Measurements from ENCODE around the gene FLT1.

FLT1 gene

GRCh38 chr13:28314879-28315278 lies 180.0 kb downstream of the FLT1 start:
- DNase-seq (ENCODE audit: low read depth): no peak

- no peak for DNase-seq (ENCODE audit: low read depth)
Observed at GRCh38 chr13:28313579-28313978, 181.3 kb downstream of the FLT1 start.

GRCh38 chr13:28306325-28306724 lies 188.6 kb downstream of the FLT1 start:
- DNase-seq (ENCODE audit: low read depth): no peak

- no peak for DNase-seq (ENCODE audit: low read depth)
Observed at GRCh38 chr13:28301839-28302238, 193.1 kb downstream of the FLT1 start.

GRCh38 chr13:28299916-28300315 lies 195.0 kb downstream of the FLT1 start:
- DNase-seq (ENCODE audit: low read depth): no peak

- DNase-seq (ENCODE audit: low read depth): no peak
Observed at GRCh38 chr13:28297341-28297740, 197.6 kb downstream of the FLT1 start.

GRCh38 chr13:28286263-28286662 lies 208.7 kb downstream of the FLT1 start:
- DNase-seq (ENCODE audit: low read depth): no peak

- DNase-seq (ENCODE audit: low read depth): no peak
Observed at GRCh38 chr13:28283600-28283999, 211.3 kb downstream of the FLT1 start.

GRCh38 chr13:28282451-28282850 lies 212.5 kb downstream of the FLT1 start:
- DNase-seq (ENCODE audit: low read depth): no peak

- DNase-seq (ENCODE audit: low read depth): no peak
Observed at GRCh38 chr13:28273919-28274318, 221.0 kb downstream of the FLT1 start.

- no peak for DNase-seq (ENCODE audit: low read depth)
Observed at GRCh38 chr13:28271056-28271840, 223.7 kb downstream of the FLT1 start.

- no peak for DNase-seq (ENCODE audit: low read depth)
Observed at GRCh38 chr13:28268800-28269223, 226.1 kb downstream of the FLT1 start.

GRCh38 chr13:28267497-28267896 lies 227.4 kb downstream of the FLT1 start:
- DNase-seq (ENCODE audit: low read depth): no peak

GRCh38 chr13:28258417-28258816 lies 236.5 kb downstream of the FLT1 start:
- DNase-seq (ENCODE audit: low read depth): no peak

- DNase-seq (ENCODE audit: low read depth): no peak
Observed at GRCh38 chr13:28257305-28257704, 237.6 kb downstream of the FLT1 start.

GRCh38 chr13:28252547-28252946 lies 242.4 kb downstream of the FLT1 start:
- DNase-seq (ENCODE audit: low read depth): no peak

- DNase-seq (ENCODE audit: low read depth): no peak
Observed at GRCh38 chr13:28251466-28251865, 243.5 kb downstream of the FLT1 start.

GRCh38 chr13:28250542-28250941 lies 244.4 kb downstream of the FLT1 start:
- DNase-seq (ENCODE audit: low read depth): no peak

All from HS-5 (cell line).